Body of pancreas (tissue), 4 donors: Measurements from ENCODE around the gene C19orf25. TPM values are rescaled to one million over a fixed set of nuclear protein-coding genes. Genes with fewer than 3 reads are reported as not detected.

ENCODE experiments used
- ATAC-seq: fragments of 150-250 bp; one replicate; pipeline ENCODE4 v1.9.1; 2016
- DNase-seq, 4 donors: peaks; one replicate each; pipeline ENCODE4 v3.0.0-alpha.2; 2019
- H3K27ac ChIP-seq, 4 donors: fragments of 200-600 bp; sonication (generic); 1 replicate in 3 of 4; 2 replicates in 1 of 4; pipeline versions ENCODE4 v1.5.1 to v1.6.1; 2016 to 2019; ENCODE audit warnings: mild to moderate bottlenecking in 1 of 4, mixed read lengths in 1 of 4, moderate library complexity in 1 of 4
- H3K27me3 ChIP-seq, 2 donors: fragments of 200-600 bp; sonication (generic); one replicate each; pipeline ENCODE4 v1.6.0; 2016; ENCODE audit warnings: mild to moderate bottlenecking in 1 of 2
- H3K36me3 ChIP-seq, 2 donors: fragments of 200-600 bp; sonication (generic); replicated peaks in 1 of 2; 2 replicates each; pipeline ENCODE4 v1.5.1; 2016; ENCODE audit warnings: low read depth in 2 of 2; ENCODE audit not compliant: insufficient read depth in 1 of 2
- H3K4me1 ChIP-seq: fragments of 200-600 bp; sonication (generic); one replicate; pipeline ENCODE4 v1.6.0; 2016
- H3K4me3 ChIP-seq, 2 donors: fragments of 200-600 bp; sonication (generic); 1 replicate in 1 of 2; 2 replicates in 1 of 2; pipeline ENCODE4 v1.5.1; 2016 to 2019
- H3K9me3 ChIP-seq, 3 donors: fragments of 200-600 bp; sonication (generic); 1 replicate in 2 of 3; 2 replicates in 1 of 3; pipeline ENCODE4 v1.5.1; 2016
- CTCF ChIP-seq, 7 experiments: fragments of 450-650 bp in 4 of 7; fragments of 200-600 bp in 3 of 7; sonication (generic) in 3 of 7; IDR thresholded peaks; one replicate each; pipeline ENCODE4 v1.5.1; 2016 to 2019; ENCODE audit warnings: antibody characterized with exemption in 7 of 7
- POLR2A ChIP-seq, 3 donors: fragments of 450-650 bp; IDR thresholded peaks; one replicate each; pipeline ENCODE4 v1.6.1; 2016; ENCODE audit warnings: antibody characterized with exemption in 3 of 3, mild to moderate bottlenecking in 2 of 3
- WGBS, 2 donors: methylation state at CpG; one replicate each; pipeline ENCODE4 v1.1.5; 2017; 5-methylcytosine and 5-hydroxymethylcytosine counted together
- intact Hi-C: fragments of 100-400 bp; cut with DNase I; formaldehyde crosslinking; loops from one replicate; pipeline ENCODE4 v1.15.1; 2023
- total RNA-seq, 2 donors: library from RNA; depleted of rRNA; stranded (reverse); fragments of >200 nt; gene quantifications; one replicate each; pipeline ENCODE4 v1.1.0, GENCODE V29; 2016

C19orf25 gene
- total RNA-seq, 2 donors from 2014 or later = 26.7 to 31.4 TPM

- no peak for DNase-seq
- H3K36me3 ChIP-seq = no peaks in the 10 kb centered on the region
- H3K9me3 ChIP-seq = no peaks in the 10 kb centered on the region
- no peak for ATAC-seq
- 2 to 3% methylated on average over 8 to 22 of the region's 22 CpGs for WGBS, 2 donors
- H3K27me3 ChIP-seq = peaks cover 3 to 63% of the 10 kb centered on the region in 2 donors
- no peak overlapping the region for H3K27ac ChIP-seq
- TF ChIP-seq POLR2A (IDR thresholded peaks at IDR 0.05) (no peak), CTCF (IDR thresholded peaks at IDR 0.05) (no peak)
- intact Hi-C loops = no loop called here
- H3K4me3 ChIP-seq = no peak overlapping the region
- peaks cover 43% of the 10 kb centered on the region for H3K4me1 ChIP-seq
These were observed 24.0 kb downstream of the C19orf25 start for GRCh38 chr19:1455002-1455335.

- TF ChIP-seq POLR2A (IDR thresholded peaks at IDR 0.05) = no peak
- TF ChIP-seq CTCF (IDR thresholded peaks at IDR 0.05) = no peak
- no peak overlapping the region for H3K27ac ChIP-seq
- peaks cover 4 to 75% of the 10 kb centered on the region in 2 donors for H3K27me3 ChIP-seq
- intact Hi-C loops = no loop called here
- DNase-seq (peak in 3 of 4 donors; percentile 26 to 54 (median 53)), ATAC-seq (peak; percentile 30)
- H3K9me3 ChIP-seq = no peaks in the 10 kb centered on the region
- H3K4me1 ChIP-seq = peaks cover 43% of the 10 kb centered on the region
- 14 to 16% methylated on average over 13 to 33 of the region's 33 CpGs for WGBS, 2 donors
- H3K36me3 ChIP-seq = no peaks in the 10 kb centered on the region
- H3K4me3 ChIP-seq = no peak overlapping the region
These were observed 25.3 kb downstream of the C19orf25 start for GRCh38 chr19:1453525-1454364.

GRCh38 chr19:1452802-1453524 lies 26.1 kb downstream of the C19orf25 start:
- no peak overlapping the region for H3K4me3 ChIP-seq
- no peaks in the 10 kb centered on the region for H3K9me3 ChIP-seq
- no peak for TF ChIP-seq CTCF (IDR thresholded peaks at IDR 0.05)
- no peak for TF ChIP-seq POLR2A (IDR thresholded peaks at IDR 0.05)
- H3K27ac ChIP-seq = no peak overlapping the region
- ATAC-seq = no peak
- peaks cover 43% of the 10 kb centered on the region for H3K4me1 ChIP-seq
- DNase-seq = no peak
- H3K36me3 ChIP-seq = no peaks in the 10 kb centered on the region
- 27 to 40% methylated on average over 9 to 29 of the region's 30 CpGs for WGBS, 2 donors
- H3K27me3 ChIP-seq = peaks cover 4 to 69% of the 10 kb centered on the region in 2 donors
- intact Hi-C loops = no loop called here

- peaks cover 4 to 69% of the 10 kb centered on the region in 2 donors for H3K27me3 ChIP-seq
- DNase-seq (no peak), ATAC-seq (no peak)
- H3K27ac ChIP-seq = no peak overlapping the region
- no peak for TF ChIP-seq CTCF (IDR thresholded peaks at IDR 0.05)
- no peak for TF ChIP-seq POLR2A (IDR thresholded peaks at IDR 0.05)
- no peaks in the 10 kb centered on the region for H3K36me3 ChIP-seq
- H3K4me3 ChIP-seq = no peak overlapping the region
- intact Hi-C loops = no loop called here
- peaks cover 42% of the 10 kb centered on the region for H3K4me1 ChIP-seq
- H3K9me3 ChIP-seq = no peaks in the 10 kb centered on the region
- 23% methylated on average over 26 to 39 of the region's 39 CpGs for WGBS, 2 donors
These were observed 26.9 kb downstream of the C19orf25 start for GRCh38 chr19:1451916-1452801.
